Suprapubic skin (tissue), 4 donors: ENCODE results near the gene DIAPH3. TPM values are rescaled to one million over a fixed set of nuclear protein-coding genes. Genes with fewer than 3 reads are reported as not detected.

Experiments used
- DNase-seq, 2 donors: peaks; one replicate each; pipeline ENCODE4 v3.0.0-alpha.2; 2019; ENCODE audit warnings: low spot score in 2 of 2
- H3K27ac ChIP-seq: fragments of 200-600 bp; sonication (generic); one replicate; pipeline ENCODE4 v1.5.1; 2019
- H3K27me3 ChIP-seq: fragments of 200-600 bp; sonication (generic); one replicate; pipeline ENCODE4 v1.5.1; 2019
- H3K36me3 ChIP-seq: fragments of 200-600 bp; sonication (generic); one replicate; pipeline ENCODE4 v1.5.1; 2019
- H3K4me1 ChIP-seq: fragments of 200-600 bp; sonication (generic); one replicate; pipeline ENCODE4 v1.5.1; 2019
- H3K4me3 ChIP-seq: fragments of 200-600 bp; sonication (generic); one replicate; pipeline ENCODE4 v1.5.1; 2019; ENCODE audit warnings: mild to moderate bottlenecking
- H3K9me3 ChIP-seq: fragments of 200-600 bp; sonication (generic); one replicate; pipeline ENCODE4 v1.5.1; 2019
- CTCF ChIP-seq, 2 donors: fragments of 200-600 bp in 1 of 2; fragments of 450-650 bp in 1 of 2; sonication (generic) in 1 of 2; IDR thresholded peaks; one replicate each; pipeline ENCODE4 v1.5.1; 2016 to 2019; ENCODE audit warnings: antibody characterized with exemption in 2 of 2, mild to moderate bottlenecking in 1 of 2, moderate library complexity in 1 of 2
- EP300 ChIP-seq: sonication (generic); formaldehyde crosslinking; IDR thresholded peaks from one replicate; pipeline ENCODE4 v1.6.1; 2017; ENCODE audit warnings: antibody characterized with exemption
- POLR2A ChIP-seq, 2 donors: fragments of 450-650 bp; IDR thresholded peaks; one replicate each; pipeline ENCODE4 v1.6.1; 2017; ENCODE audit warnings: antibody characterized with exemption in 2 of 2, mild to moderate bottlenecking in 2 of 2, moderate library complexity in 2 of 2
- POLR2AphosphoS5 ChIP-seq, 3 donors: sonication (generic); formaldehyde crosslinking; IDR thresholded peaks; one replicate each; pipeline ENCODE4 v1.6.1; 2017; ENCODE audit warnings: antibody characterized with exemption in 3 of 3
- WGBS: methylation state at CpG from one replicate; pipeline ENCODE4 v1.1.5; 2018; 5-methylcytosine and 5-hydroxymethylcytosine counted together
- total RNA-seq, 4 donors: library from RNA; depleted of rRNA; stranded (reverse); fragments of >200 nt; gene quantifications; one replicate each; pipeline ENCODE4 v1.1.0, GENCODE V29; 2016

Gene DIAPH3
- total RNA-seq, 4 donors from 2014 or later = 0.93 to 3.0 (median 2.3) TPM

DNA sequence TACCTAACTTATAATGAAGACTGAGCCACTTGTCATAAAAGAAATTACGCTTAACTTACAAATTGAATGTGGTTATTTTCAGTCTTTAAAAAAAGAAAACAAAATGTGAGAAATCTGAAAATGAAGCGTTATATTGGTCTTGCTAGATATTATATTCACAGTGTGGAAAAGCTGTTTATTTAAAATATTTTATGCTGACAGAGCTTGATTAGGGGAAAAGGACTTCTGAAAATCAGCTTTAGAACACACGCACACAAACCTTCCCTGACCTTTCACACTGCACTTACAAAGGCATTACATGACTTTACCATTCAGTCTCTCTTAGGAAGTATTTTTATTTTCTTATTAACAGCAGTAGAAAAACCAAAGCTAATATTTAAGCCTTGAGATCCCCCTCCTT, 461.5 kb downstream of the DIAPH3 start:
- WGBS = 96% methylated on average over 3 of the region's 3 CpGs
- TF ChIP-seq CTCF (IDR thresholded peaks at IDR 0.05) = no peak
- no peak for TF ChIP-seq POLR2A (IDR thresholded peaks at IDR 0.05)
- no peak for TF ChIP-seq POLR2AphosphoS5 (IDR thresholded peaks at IDR 0.05)
- TF ChIP-seq EP300 = no peak
- DNase-seq = no peak

GRCh38 chr13:59701261-59701660, 462.5 kb downstream of the DIAPH3 start:
- H3K4me1 ChIP-seq = no peaks in the 10 kb centered on the region
- DNase-seq = no peak
- H3K9me3 ChIP-seq = no peaks in the 10 kb centered on the region
- no peak for TF ChIP-seq CTCF (IDR thresholded peaks at IDR 0.05)
- TF ChIP-seq POLR2AphosphoS5 (IDR thresholded peaks at IDR 0.05) = no peak
- no peak for TF ChIP-seq EP300
- TF ChIP-seq POLR2A (IDR thresholded peaks at IDR 0.05) = no peak
- H3K36me3 ChIP-seq = no peaks in the 10 kb centered on the region
- 92% methylated on average over 2 of the region's 2 CpGs for WGBS
- no peak overlapping the region for H3K4me3 ChIP-seq
- no peaks in the 10 kb centered on the region for H3K27me3 ChIP-seq
- H3K27ac ChIP-seq = no peak overlapping the region

More for the DNA sequence above, 461.5 kb downstream of the DIAPH3 start:
- no peak overlapping the region for H3K27ac ChIP-seq
- H3K36me3 ChIP-seq = no peaks in the 10 kb centered on the region
- no peaks in the 10 kb centered on the region for H3K27me3 ChIP-seq
- no peaks in the 10 kb centered on the region for H3K4me1 ChIP-seq
- no peaks in the 10 kb centered on the region for H3K9me3 ChIP-seq
- no peak overlapping the region for H3K4me3 ChIP-seq

DNA sequence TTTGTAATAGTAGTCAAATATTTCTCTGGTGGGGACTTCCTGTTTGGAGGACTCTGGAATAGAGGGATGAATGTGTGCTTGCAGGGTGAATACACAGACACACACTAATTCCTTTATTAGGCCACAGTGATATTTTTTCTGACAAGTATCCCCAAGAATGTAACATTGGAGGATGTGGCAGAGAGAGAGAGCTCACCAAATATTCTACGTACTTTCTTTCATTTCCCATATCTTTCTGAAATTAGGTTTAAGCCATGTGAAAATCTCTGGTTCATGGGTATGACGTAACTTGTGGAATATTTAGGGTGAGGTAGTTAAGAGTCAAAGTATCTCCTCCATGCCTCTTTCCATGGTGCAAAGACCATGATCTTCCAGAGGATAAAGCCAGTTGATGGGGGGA, 463.4 kb downstream of the DIAPH3 start:
- H3K36me3 ChIP-seq = no peaks in the 10 kb centered on the region
- no peak for DNase-seq
- TF ChIP-seq CTCF (IDR thresholded peaks at IDR 0.05) (no peak), EP300 (no peak), POLR2A (IDR thresholded peaks at IDR 0.05) (no peak), POLR2AphosphoS5 (IDR thresholded peaks at IDR 0.05) (no peak)
- no peaks in the 10 kb centered on the region for H3K9me3 ChIP-seq
- H3K27me3 ChIP-seq = no peaks in the 10 kb centered on the region
- 95% methylated on average over 2 of the region's 2 CpGs for WGBS
- H3K4me3 ChIP-seq = no peak overlapping the region
- H3K4me1 ChIP-seq = no peaks in the 10 kb centered on the region
- H3K27ac ChIP-seq = no peak overlapping the region

GRCh38 chr13:59696271-59696670, 467.5 kb downstream of the DIAPH3 start:
- no peak overlapping the region for H3K4me3 ChIP-seq
- no peak for TF ChIP-seq POLR2A (IDR thresholded peaks at IDR 0.05)
- TF ChIP-seq EP300 = no peak
- TF ChIP-seq CTCF (IDR thresholded peaks at IDR 0.05) = no peak
- TF ChIP-seq POLR2AphosphoS5 (IDR thresholded peaks at IDR 0.05) = no peak
- WGBS = 89% methylated on average over 1 of the region's 1 CpG
- no peak overlapping the region for H3K27ac ChIP-seq
- H3K4me1 ChIP-seq = no peaks in the 10 kb centered on the region
- no peak for DNase-seq
- no peaks in the 10 kb centered on the region for H3K36me3 ChIP-seq
- H3K27me3 ChIP-seq = no peaks in the 10 kb centered on the region
- no peaks in the 10 kb centered on the region for H3K9me3 ChIP-seq

- Histone ChIP-seq H3K27me3 (no peaks in the 10 kb centered on the region), H3K4me1 (no peaks in the 10 kb centered on the region), H3K27ac (no peak overlapping the region), H3K4me3 (no peak overlapping the region), H3K9me3 (no peaks in the 10 kb centered on the region), H3K36me3 (no peaks in the 10 kb centered on the region)
- DNase-seq = no peak
- TF ChIP-seq POLR2A (IDR thresholded peaks at IDR 0.05) = no peak
- no peak for TF ChIP-seq CTCF (IDR thresholded peaks at IDR 0.05)
- TF ChIP-seq POLR2AphosphoS5 (IDR thresholded peaks at IDR 0.05) = no peak
- no peak for TF ChIP-seq EP300
- WGBS = 69% methylated on average over 1 of the region's 1 CpG
Observed at GRCh38 chr13:59691501-59692066, 472.1 kb downstream of the DIAPH3 start.
